Stomach (tissue), 9 donors: ENCODE results near the gene SERAC1. TPM values are rescaled to one million over a fixed set of nuclear protein-coding genes. Genes with fewer than 3 reads are reported as not detected.

Experiments
- DNase-seq, 2 donors: peaks; one replicate each; pipeline versions ENCODE4 v3.0.0 to v3.0.0-alpha.2; 2013 to 2019
- H3K27ac ChIP-seq, 5 donors: fragments of 200-600 bp in 4 of 5; sonication (generic) in 4 of 5; one replicate each; pipeline ENCODE4 v1.5.1; 2013 to 2019; ENCODE audit warnings: mild to moderate bottlenecking in 1 of 5, moderate library complexity in 1 of 5
- H3K27me3 ChIP-seq, 3 donors: fragments of 200-600 bp; sonication (generic); one replicate each; pipeline ENCODE4 v1.5.1; 2017 to 2019; ENCODE audit warnings: mixed run types in 1 of 3
- H3K36me3 ChIP-seq, 4 donors: fragments of 200-600 bp; sonication (generic); 1 replicate in 3 of 4; 2 replicates in 1 of 4; pipeline ENCODE4 v1.5.1; 2016 to 2019
- H3K4me1 ChIP-seq, 4 donors: fragments of 200-600 bp; sonication (generic); one replicate each; pipeline ENCODE4 v1.5.1; 2016 to 2019
- H3K4me3 ChIP-seq, 4 donors: fragments of 200-600 bp; sonication (generic) in 3 of 4; one replicate each; pipeline ENCODE4 v1.5.1; 2016 to 2019; ENCODE audit warnings: mild to moderate bottlenecking in 1 of 4
- H3K9me3 ChIP-seq, 4 donors: fragments of 200-600 bp; sonication (generic); one replicate each; pipeline ENCODE4 v1.5.1; 2016 to 2019
- CTCF ChIP-seq, 7 experiments: fragments of 450-650 bp in 4 of 7; fragments of 200-600 bp in 3 of 7; sonication (generic) in 3 of 7; IDR thresholded peaks; one replicate each; pipeline ENCODE4 v1.5.1; 2016 to 2019; ENCODE audit warnings: antibody characterized with exemption in 7 of 7, control low read depth in 2 of 7, mild to moderate bottlenecking in 1 of 7
- EP300 ChIP-seq: sonication (generic); formaldehyde crosslinking; IDR thresholded peaks from one replicate; pipeline ENCODE4 v1.6.1; 2017; ENCODE audit warnings: antibody characterized with exemption
- POLR2A ChIP-seq, 4 donors: fragments of 450-650 bp; IDR thresholded peaks; one replicate each; pipeline ENCODE4 v1.6.1; 2016; ENCODE audit warnings: antibody characterized with exemption in 4 of 4, control low read depth in 2 of 4, mild to moderate bottlenecking in 1 of 4, moderate library complexity in 1 of 4
- POLR2AphosphoS5 ChIP-seq, 3 donors: sonication (generic); formaldehyde crosslinking; IDR thresholded peaks; one replicate each; pipeline ENCODE4 v1.6.1; 2016; ENCODE audit warnings: antibody characterized with exemption in 3 of 3
- WGBS, 5 donors: extraction: QIAGEN DNeasy Blood & Tissue Kit in 3 of 5; methylation state at CpG; one replicate each; pipeline versions ENCODE4 v1.1.5 to v1.1.7; 2013 to 2018; 5-methylcytosine and 5-hydroxymethylcytosine counted together
- intact Hi-C: fragments of 100-400 bp; cut with DNase I; formaldehyde crosslinking; loops from one replicate; pipeline ENCODE4 v1.15.1; 2023; ENCODE audit warnings: low total_unique reads
- polyA plus RNA-seq, 3 donors: library from polyadenylated mRNA; stranded (reverse); fragments of 200-250 nt; gene quantifications; one replicate each; pipeline ENCODE4 v1.2.3, GENCODE V29; 2013
- total RNA-seq, 5 donors: library from RNA; depleted of rRNA; stranded (reverse); fragments of >200 nt; gene quantifications; one replicate each; pipeline versions ENCODE4 v1.1.0 to v1.2.3, GENCODE V29; 2014 to 2016
- donor health status: healthy with polysubstance abuse.
- donor health status: Bipolar disorder and iron deficiency.
- donor health status: healthy.

The SERAC1 gene
- total and polyA plus RNA-seq, 8 donors = 0.58 to 27.2 (median 4.3) TPM

GRCh38 chr6:158158748-158159147, 9.3 kb downstream of the SERAC1 start:
- Histone ChIP-seq H3K9me3 (no peaks in the 10 kb centered on the region), H3K27ac (no peak overlapping the region), H3K36me3 (peaks cover 0 to 32% (median 30%) of the 10 kb centered on the region in 4 donors), H3K4me1 (peaks cover 0 to 4% (median 0%) of the 10 kb centered on the region in 4 donors), H3K27me3 (no peaks in the 10 kb centered on the region), H3K4me3 (no peak overlapping the region)
- no peak for TF ChIP-seq EP300
- no peak for TF ChIP-seq POLR2AphosphoS5 (IDR thresholded peaks at IDR 0.05)
- no peak for TF ChIP-seq POLR2A (IDR thresholded peaks at IDR 0.05)
- no peak for TF ChIP-seq CTCF (IDR thresholded peaks at IDR 0.05)
- WGBS, 5 donors = 70 to 82% (median 75%) methylated on average over 2 of the region's 2 CpGs
- intact Hi-C loops = no loop called here
- DNase-seq = no peak

- Histone ChIP-seq H3K9me3 (no peaks in the 10 kb centered on the region), H3K36me3 (peaks cover 0 to 34% (median 33%) of the 10 kb centered on the region in 4 donors), H3K4me1 (peaks cover 0 to 4% (median 0%) of the 10 kb centered on the region in 4 donors), H3K4me3 (no peak overlapping the region), H3K27me3 (no peaks in the 10 kb centered on the region), H3K27ac (no peak overlapping the region)
- no peak for DNase-seq
- 89 to 99% (median 94%) methylated on average over 2 of the region's 2 CpGs for WGBS, 5 donors
- TF ChIP-seq POLR2A (IDR thresholded peaks at IDR 0.05) (no peak), CTCF (IDR thresholded peaks at IDR 0.05) (no peak), EP300 (no peak), POLR2AphosphoS5 (IDR thresholded peaks at IDR 0.05) (no peak)
- intact Hi-C loops = no loop called here
Measured at GRCh38 chr6:158158123-158158522, 9.9 kb downstream of the SERAC1 start.

GRCh38 chr6:158157064-158157764, 10.8 kb downstream of the SERAC1 start:
- intact Hi-C loops = no loop called here
- Histone ChIP-seq H3K9me3 (no peaks in the 10 kb centered on the region), H3K4me3 (no peak overlapping the region), H3K4me1 (peaks cover 0 to 4% (median 0%) of the 10 kb centered on the region in 4 donors), H3K27me3 (no peaks in the 10 kb centered on the region), H3K36me3 (peaks cover 0 to 34% (median 33%) of the 10 kb centered on the region in 4 donors), H3K27ac (no peak overlapping the region)
- TF ChIP-seq POLR2AphosphoS5 (IDR thresholded peaks at IDR 0.05) (no peak), CTCF (IDR thresholded peaks at IDR 0.05) (no peak), POLR2A (IDR thresholded peaks at IDR 0.05) (no peak), EP300 (no peak)
- 91 to 95% (median 93%) methylated on average over 5 of the region's 5 CpGs for WGBS, 5 donors
- no peak for DNase-seq

GRCh38 chr6:158154816-158155215, 13.2 kb downstream of the SERAC1 start:
- Histone ChIP-seq H3K4me1 (no peaks in the 10 kb centered on the region), H3K4me3 (no peak overlapping the region), H3K36me3 (peaks cover 0 to 50% (median 45%) of the 10 kb centered on the region in 4 donors), H3K27me3 (no peaks in the 10 kb centered on the region), H3K27ac (no peak overlapping the region), H3K9me3 (no peaks in the 10 kb centered on the region)
- 91 to 98% (median 96%) methylated on average over 8 of the region's 8 CpGs for WGBS, 5 donors
- TF ChIP-seq POLR2AphosphoS5 (IDR thresholded peaks at IDR 0.05) (no peak), POLR2A (IDR thresholded peaks at IDR 0.05) (no peak), EP300 (no peak)
- intact Hi-C loops = no loop called here
- no peak for DNase-seq

GRCh38 chr6:158153576-158153975, 14.5 kb downstream of the SERAC1 start:
- TF ChIP-seq CTCF (IDR thresholded peaks at IDR 0.05) = no peak
- no peak for TF ChIP-seq POLR2AphosphoS5 (IDR thresholded peaks at IDR 0.05)
- no peak for TF ChIP-seq POLR2A (IDR thresholded peaks at IDR 0.05)
- no peak for TF ChIP-seq EP300
- H3K4me3 ChIP-seq = no peak overlapping the region
- H3K9me3 ChIP-seq = no peaks in the 10 kb centered on the region
- H3K27me3 ChIP-seq = no peaks in the 10 kb centered on the region
- 81 to 95% (median 90%) methylated on average over 3 of the region's 3 CpGs for WGBS, 5 donors
- no peaks in the 10 kb centered on the region for H3K4me1 ChIP-seq
- intact Hi-C loops = no loop called here
- H3K36me3 ChIP-seq = peaks cover 0 to 62% (median 56%) of the 10 kb centered on the region in 4 donors
- DNase-seq = no peak
- H3K27ac ChIP-seq = no peak overlapping the region
